Lower lobe of right lung (tissue), 2 donors: Measurements from ENCODE around the gene SRSF11. TPM values are rescaled to one million over a fixed set of nuclear protein-coding genes. Genes with fewer than 3 reads are reported as not detected.

Experiments used
- ATAC-seq, 2 donors: fragments of 200-7000 bp; cut with Tn5 transposase; one replicate each; pipeline ENCODE4 v1.9.1; 2020 to 2022; ENCODE audit warnings: mild to moderate bottlenecking in 2 of 2, moderate library complexity in 2 of 2
- DNase-seq: peaks from one replicate; pipeline ENCODE4 v3.0.0-alpha.2; 2020
- H3K27ac ChIP-seq: fragments of 200-600 bp; one replicate; pipeline ENCODE4 v1.8.0; 2022
- H3K27me3 ChIP-seq: fragments of 200-600 bp; one replicate; pipeline ENCODE4 v1.8.0; 2022; ENCODE audit warnings: low read depth
- H3K36me3 ChIP-seq: fragments of 200-600 bp; one replicate; pipeline ENCODE4 v1.8.0; 2022; ENCODE audit warnings: mild to moderate bottlenecking
- H3K4me1 ChIP-seq: fragments of 200-600 bp; one replicate; pipeline ENCODE4 v1.8.0; 2022
- H3K4me3 ChIP-seq: fragments of 200-600 bp; one replicate; pipeline ENCODE4 v1.8.0; 2022; ENCODE audit warnings: mild to moderate bottlenecking
- H3K9me3 ChIP-seq: fragments of 200-600 bp; one replicate; pipeline ENCODE4 v1.8.0; 2022
- CTCF ChIP-seq: fragments of 200-600 bp; IDR thresholded peaks from one replicate; pipeline ENCODE4 v1.8.0; 2022; ENCODE audit warnings: antibody characterized with exemption, mild to moderate bottlenecking
- intact Hi-C: fragments of 100-400 bp; cut with DNase I; formaldehyde crosslinking; loops from one replicate; pipeline ENCODE4 v1.11.0; 2022
- total RNA-seq: library from RNA; stranded (reverse); fragmentation: NEBNext Ultra II Directional; extraction: Animal tissue kit (Norgen Biotek cat#: 25700); gene quantifications from one replicate; pipeline ENCODE4 v1.2.1, GENCODE V29; 2021
- donor health status: DM: no; HTN: yes; CAD: no; lungs with severe emphysema.

The SRSF11 gene
- total RNA-seq, 1 donor from 2014 or later = 143 TPM

GRCh38 chr1:70234733-70235132 lies 13.6 kb downstream of the SRSF11 start:
- DNase-seq (no peak), ATAC-seq (no peak)
- H3K27ac ChIP-seq = no peak overlapping the region
- H3K4me1 ChIP-seq = no peaks in the 10 kb centered on the region
- no peak overlapping the region for H3K4me3 ChIP-seq
- peaks cover 100% of the 10 kb centered on the region for H3K36me3 ChIP-seq
- no peaks in the 10 kb centered on the region for H3K27me3 ChIP-seq
- TF ChIP-seq CTCF = no peak
- H3K9me3 ChIP-seq = no peaks in the 10 kb centered on the region
- intact Hi-C loops = no loop called here

- H3K9me3 ChIP-seq = no peaks in the 10 kb centered on the region
- intact Hi-C loops = no loop called here
- peaks cover 100% of the 10 kb centered on the region for H3K36me3 ChIP-seq
- DNase-seq = no peak
- no peak overlapping the region for H3K4me3 ChIP-seq
- no peak overlapping the region for H3K27ac ChIP-seq
- ATAC-seq = no peak
- no peaks in the 10 kb centered on the region for H3K27me3 ChIP-seq
- no peak for TF ChIP-seq CTCF
- no peaks in the 10 kb centered on the region for H3K4me1 ChIP-seq
Measured at GRCh38 chr1:70239940-70240339, 18.8 kb downstream of the SRSF11 start.

DNA sequence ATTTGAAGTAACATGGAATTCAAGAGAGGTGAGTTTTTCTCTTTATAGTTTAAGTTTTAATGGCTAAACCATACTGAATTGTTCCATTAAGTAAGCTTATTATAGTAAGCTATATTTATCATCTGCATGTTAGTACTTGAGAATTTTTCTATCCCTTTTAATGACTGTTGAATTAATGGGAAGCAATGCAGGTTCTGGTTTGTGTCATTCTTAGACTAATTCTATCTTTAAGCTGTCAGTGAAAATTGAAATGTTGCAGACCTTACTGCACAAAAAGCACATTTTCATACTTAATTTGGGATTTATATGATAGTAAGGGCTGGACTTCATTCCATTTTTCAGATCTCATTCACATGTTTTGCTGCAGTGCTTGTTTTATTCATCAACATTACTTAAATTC lies 25.9 kb downstream of the SRSF11 start:
- TF ChIP-seq CTCF = no peak
- Histone ChIP-seq H3K9me3 (no peaks in the 10 kb centered on the region), H3K4me3 (no peak overlapping the region), H3K4me1 (no peaks in the 10 kb centered on the region), H3K27ac (no peak overlapping the region), H3K27me3 (no peaks in the 10 kb centered on the region), H3K36me3 (peaks cover 100% of the 10 kb centered on the region)
- DNase-seq (no peak), ATAC-seq (no peak)
- intact Hi-C loops = no loop called here

GRCh38 chr1:70247768-70248167 lies 26.6 kb downstream of the SRSF11 start:
- H3K4me1 ChIP-seq = no peaks in the 10 kb centered on the region
- ATAC-seq = no peak
- peaks cover 100% of the 10 kb centered on the region for H3K36me3 ChIP-seq
- no peak for TF ChIP-seq CTCF
- no peaks in the 10 kb centered on the region for H3K9me3 ChIP-seq
- no peak overlapping the region for H3K4me3 ChIP-seq
- H3K27me3 ChIP-seq = no peaks in the 10 kb centered on the region
- H3K27ac ChIP-seq = no peak overlapping the region
- DNase-seq = no peak
- intact Hi-C loops = no loop called here

- Histone ChIP-seq H3K36me3 (peaks cover 100% of the 10 kb centered on the region), H3K4me3 (no peak overlapping the region), H3K27ac (no peak overlapping the region), H3K27me3 (no peaks in the 10 kb centered on the region), H3K4me1 (no peaks in the 10 kb centered on the region), H3K9me3 (no peaks in the 10 kb centered on the region)
- intact Hi-C loops = no loop called here
- no peak for DNase-seq
- no peak for TF ChIP-seq CTCF
- ATAC-seq = no peak
Measured at GRCh38 chr1:70248729-70249128, 27.5 kb downstream of the SRSF11 start.

GRCh38 chr1:70256664-70257063 lies 35.5 kb downstream of the SRSF11 start:
- Histone ChIP-seq H3K27me3 (no peaks in the 10 kb centered on the region), H3K4me3 (no peak overlapping the region), H3K27ac (no peak overlapping the region), H3K36me3 (peaks cover 30% of the 10 kb centered on the region), H3K4me1 (no peaks in the 10 kb centered on the region), H3K9me3 (no peaks in the 10 kb centered on the region)
- ATAC-seq (no peak), DNase-seq (no peak)
- intact Hi-C loops = no loop called here
- no peak for TF ChIP-seq CTCF
